GM20431 (cell line): ENCODE measurements around the gene MYO1H.

Experiments used
- in situ Hi-C: fragments of 300-500 bp; cut with MseI, MboI; formaldehyde crosslinking; loops from one replicate; pipeline ENCODE4 v1.15.0; 2020; ENCODE audit warnings: low sequenced_read_pairs; ENCODE audit not compliant: unreplicated experiment

The MYO1H gene

GRCh38 chr12:109440851-109441490, 93.3 kb downstream of the MYO1H start:
- in situ Hi-C loops, result no loop called here

GRCh38 chr12:109443794-109444193, 96.1 kb downstream of the MYO1H start:
- in situ Hi-C loops, result no loop called here

- in situ Hi-C loops, result no loop called here
Observed at GRCh38 chr12:109444259-109444658, 96.6 kb downstream of the MYO1H start.

GRCh38 chr12:109445191-109445609, 97.5 kb downstream of the MYO1H start:
- in situ Hi-C loops, result no loop called here

GRCh38 chr12:109446869-109447268, 99.2 kb downstream of the MYO1H start:
- in situ Hi-C loops, result no loop called here

GRCh38 chr12:109447482-109447881, 99.8 kb downstream of the MYO1H start:
- in situ Hi-C loops, result no loop called here

GRCh38 chr12:109448272-109448671, 100.6 kb downstream of the MYO1H start:
- in situ Hi-C loops, result no loop called here

- in situ Hi-C loops, result no loop called here
Observed at GRCh38 chr12:109448707-109449390, 101.1 kb downstream of the MYO1H start.

GRCh38 chr12:109449845-109450532, 102.3 kb downstream of the MYO1H start:
- in situ Hi-C loops, result no loop called here

- in situ Hi-C loops, result no loop called here
Observed at GRCh38 chr12:109450980-109451379, 103.3 kb downstream of the MYO1H start.

GRCh38 chr12:109451400-109451799, 103.7 kb downstream of the MYO1H start:
- in situ Hi-C loops, result no loop called here

- in situ Hi-C loops, result no loop called here
Observed at GRCh38 chr12:109452489-109452888, 104.8 kb downstream of the MYO1H start.

GRCh38 chr12:109455706-109456105, 108.0 kb downstream of the MYO1H start:
- in situ Hi-C loops, result no loop called here

GRCh38 chr12:109458086-109458485, 110.4 kb downstream of the MYO1H start:
- in situ Hi-C loops, result no loop called here

- in situ Hi-C loops, result no loop called here
Observed at GRCh38 chr12:109458771-109459208, 111.1 kb downstream of the MYO1H start.

- in situ Hi-C loops, result no loop called here
Observed at GRCh38 chr12:109459247-109459646, 111.5 kb downstream of the MYO1H start.

GRCh38 chr12:109460538-109460937, 112.8 kb downstream of the MYO1H start:
- in situ Hi-C loops, result no loop called here

GRCh38 chr12:109461049-109461845, 113.5 kb downstream of the MYO1H start:
- in situ Hi-C loops, result no loop called here

GRCh38 chr12:109461846-109462756, 114.4 kb downstream of the MYO1H start:
- in situ Hi-C loops, result no loop called here
